GM12878 (cell line): Measurements from ENCODE around the gene MCF2L2. TPM values are rescaled to one million over a fixed set of nuclear protein-coding genes. Genes with fewer than 3 reads are reported as not detected.

Source experiments
- ATAC-seq: fragments of 200-7000 bp; cut with Tn5 transposase; 3 replicates; pipeline ENCODE4 v1.9.1; 2020; ENCODE audit warnings: mild to moderate bottlenecking, moderate library complexity
- BruUV-seq: library from RNA; stranded (reverse); fragments of 400-500 nt; replicated peaks from 2 replicates; lab custom pipeline; 2021; lab: Mats Ljungman, UMichigan
- CTCF ChIA-PET: fragments of 300-600 bp; sonication (Branson Sonifier 250); formaldehyde crosslinking; extraction: SDS; loops from one replicate; lab custom pipeline; 2021; ENCODE audit warnings: inconsistent platforms; lab: Yijun Ruan, JAX
- POLR2A ChIA-PET: fragments of 350-600 bp; formaldehyde crosslinking; extraction: SDS; loops from one replicate; lab custom pipeline; 2021; ENCODE audit warnings: inconsistent platforms; lab: Charles Lee
- RAD21 ChIA-PET: fragments of 300-600 bp; sonication (Branson Sonifier 250); formaldehyde crosslinking; loops from one replicate; lab custom pipeline; 2023; ENCODE audit warnings: antibody characterized with exemption; ENCODE audit not compliant: unreplicated experiment; lab: Charles Lee
- SMC1A ChIA-PET: fragments of 300-600 bp; sonication (Branson Sonifier 250); formaldehyde crosslinking; loops from one replicate; lab custom pipeline; 2023; ENCODE audit not compliant: unreplicated experiment, uncharacterized antibody; lab: Charles Lee
- DNase-seq: peaks from one replicate; pipeline ENCODE4 v3.0.0-alpha.2; 2011; ENCODE audit warnings: low read depth, low spot score
- FAIRE-seq: peaks from 3 replicates; lab custom pipeline; 2011; peaks lifted over from hg19 to GRCh38; lab: Jason Lieb, UNC
- H2AFZ ChIP-seq: 2 replicates; pipeline ENCODE4 v1.6.0; 2011; ENCODE audit warnings: low read depth, low read length, control low read depth; ENCODE audit not compliant: control insufficient read depth
- H3K27ac ChIP-seq: 2 replicates; pipeline ENCODE4 v1.5.1; 2011; ENCODE audit warnings: control low read depth; ENCODE audit not compliant: control insufficient read depth, insufficient read depth
- H3K27me3 ChIP-seq, 2 experiments: replicated peaks in 1 of 2; 2 replicates each; pipeline versions ENCODE4 v1.6.0 to v1.6.1; 2011; ENCODE audit warnings: low read length in 1 of 2; ENCODE audit not compliant: control insufficient read depth in 2 of 2, insufficient read depth in 2 of 2
- H3K36me3 ChIP-seq, 2 experiments: 2 replicates each; pipeline ENCODE4 v1.5.1; 2011; ENCODE audit warnings: low read length in 1 of 2; ENCODE audit not compliant: control insufficient read depth in 2 of 2, insufficient read depth in 2 of 2
- H3K4me1 ChIP-seq: 2 replicates; pipeline ENCODE4 v1.6.1; 2011; ENCODE audit warnings: mild to moderate bottlenecking, low read length, moderate library complexity, mixed read lengths; ENCODE audit not compliant: control insufficient read depth, insufficient read depth
- H3K4me2 ChIP-seq: 2 replicates; pipeline ENCODE4 v1.6.0; 2011; ENCODE audit warnings: control low read depth; ENCODE audit not compliant: control insufficient read depth, insufficient read depth
- H3K4me3 ChIP-seq: fragments of 200-600 bp; sonication (generic); 2 replicates; pipeline ENCODE4 v1.5.1; 2016
- H3K79me2 ChIP-seq: 2 replicates; pipeline ENCODE4 v1.6.0; 2011; ENCODE audit warnings: low read length; ENCODE audit not compliant: control insufficient read depth, insufficient read depth
- H3K9ac ChIP-seq: 2 replicates; pipeline ENCODE4 v1.8.0; 2011; ENCODE audit warnings: low read length, control low read depth, mixed read lengths; ENCODE audit not compliant: control insufficient read depth, insufficient read depth
- H3K9me3 ChIP-seq: replicated peaks from 3 replicates; pipeline ENCODE4 v1.5.1; 2011; ENCODE audit warnings: mild to moderate bottlenecking, low read length; ENCODE audit not compliant: control insufficient read depth, insufficient read depth
- H4K20me1 ChIP-seq: 2 replicates; pipeline ENCODE4 v1.6.0; 2011; ENCODE audit not compliant: control insufficient read depth, insufficient read depth
- CREM ChIP-seq: IDR thresholded peaks from 2 replicates; pipeline ENCODE4 v1.6.1; 2014; ENCODE audit warnings: antibody characterized with exemption, low read depth
- EED ChIP-seq: sonication (generic); IDR thresholded peaks from 2 replicates; pipeline ENCODE4 v1.6.1; 2016; ENCODE audit warnings: antibody characterized with exemption, low read depth
- EZH2 ChIP-seq: IDR thresholded peaks from 2 replicates; pipeline ENCODE4 v1.6.1; 2012; ENCODE audit warnings: low read depth, mild to moderate bottlenecking, control low read depth, inconsistent platforms, low read length, borderline replicate concordance; ENCODE audit not compliant: control insufficient read depth
- FOXK2 ChIP-seq: fragments of 450-650 bp; IDR thresholded peaks from 2 replicates; pipeline ENCODE4 v1.6.1; 2017; ENCODE audit warnings: mild to moderate bottlenecking, moderate library complexity
- JUND ChIP-seq: IDR thresholded peaks from 2 replicates; pipeline ENCODE4 v1.6.1; 2012; ENCODE audit warnings: low read depth, mild to moderate bottlenecking, low read length, improper control_type of control experiment, moderate library complexity
- MEF2A ChIP-seq: IDR thresholded peaks from 2 replicates; pipeline ENCODE4 v1.6.1; 2011; ENCODE audit warnings: low read depth, mild to moderate bottlenecking, low read length, moderate library complexity; ENCODE audit not compliant: insufficient read depth
- POU2F2 ChIP-seq: IDR thresholded peaks from 3 replicates; pipeline ENCODE4 v1.6.1; 2011; ENCODE audit warnings: low read depth, mild to moderate bottlenecking, low read length, borderline replicate concordance
- RB1 ChIP-seq: fragments of 450-650 bp; formaldehyde crosslinking; IDR thresholded peaks from 2 replicates; pipeline ENCODE4 v1.6.1; 2017; ENCODE audit warnings: mild to moderate bottlenecking, borderline replicate concordance
- SIN3A ChIP-seq: IDR thresholded peaks from 2 replicates; pipeline ENCODE4 v1.6.1; 2012; ENCODE audit warnings: low read depth, low read length, improper control_type of control experiment
- SIX5 ChIP-seq: IDR thresholded peaks from 2 replicates; pipeline ENCODE4 v1.6.1; 2011; ENCODE audit warnings: mild to moderate bottlenecking, low read depth, low read length, moderate library complexity; ENCODE audit not compliant: severe bottlenecking
- SREBF2 ChIP-seq: IDR thresholded peaks from 2 replicates; pipeline ENCODE4 v1.6.1; 2012; ENCODE audit warnings: mild to moderate bottlenecking, low read length
- STAT1 ChIP-seq: fragments of 450-650 bp; conservative IDR thresholded peaks from 2 replicates; pipeline ENCODE4 v1.6.1; 2014; ENCODE audit warnings: antibody characterized with exemption, mild to moderate bottlenecking
- STAT3 ChIP-seq: IDR thresholded peaks from 2 replicates; pipeline ENCODE4 v1.6.1; 2011; ENCODE audit warnings: low read depth, low read length, improper control_type of control experiment
- TCF3 ChIP-seq: IDR thresholded peaks from 2 replicates; pipeline ENCODE4 v1.6.1; 2012; ENCODE audit warnings: low read depth, mild to moderate bottlenecking, low read length, borderline replicate concordance; ENCODE audit not compliant: insufficient read depth
- YBX1 ChIP-seq: fragments of 450-650 bp; IDR thresholded peaks from 2 replicates; pipeline ENCODE4 v1.6.1; 2016; ENCODE audit warnings: antibody characterized with exemption
- ZBED1 ChIP-seq: IDR thresholded peaks from 2 replicates; pipeline ENCODE4 v1.6.1; 2016; ENCODE audit warnings: borderline replicate concordance
- WGBS: methylation state at CpG from one replicate; pipeline ENCODE4 v1.1.6; 2016; ENCODE audit warnings: low lambda C conversion rate; ENCODE audit not compliant: insufficient replicate concordance, insufficient coverage; ENCODE audit errors: missing lambda C conversion rate; 5-methylcytosine and 5-hydroxymethylcytosine counted together
- in situ Hi-C: fragments of 300-500 bp; cut with MboI; formaldehyde crosslinking; loops from 9 replicates; pipeline ENCODE4 v1.14.3; 2018; ENCODE audit warnings: mixed read lengths
- intact Hi-C: fragments of 100-400 bp; cut with micrococcal nuclease; formaldehyde crosslinking; loops from one replicate; pipeline ENCODE4 v1.14.2; 2022; ENCODE audit not compliant: unreplicated experiment
- polyA plus RNA-seq, 11 experiments: library from polyadenylated mRNA; depleted of rRNA in 4 of 11; unstranded in 6 of 11; stranded (reverse) in 5 of 11; fragments of >200 nt; fragmentation: Nextera tagmentation in 4 of 11; fragmentation: Illumina TruSeq in 1 of 11; extraction: Ambion mirVana in 4 of 11; extraction: Trizol in 1 of 11; gene quantifications; 1 replicate in 1 of 11; 2 replicates in 10 of 11; pipeline versions ENCODE4 v1.2.1 to v1.2.3, GENCODE V29; 2011 to 2016; ENCODE audit warnings: inconsistent platforms in 2 of 11, missing spikeins in 2 of 11, low read depth in 1 of 11
- total RNA-seq, 4 experiments: library from RNA; depleted of rRNA in 3 of 4; stranded (reverse); fragments of >200 nt in 3 of 4; fragmentation: Illumina TruSeq in 1 of 4; extraction: Trizol in 1 of 4; gene quantifications; 2 replicates each; pipeline versions ENCODE4 v1.2.1 to v1.2.3, GENCODE V29; 2013 to 2021
- TF ChIP-seq, protein P1 (sequence below): fragments of 450-650 bp; IDR thresholded peaks from 2 replicates; pipeline ENCODE4 v1.6.1; 2017; ENCODE audit warnings: mild to moderate bottlenecking, moderate library complexity
- TF ChIP-seq, protein P2 (sequence below): IDR thresholded peaks from 2 replicates; pipeline ENCODE4 v1.6.1; 2011; ENCODE audit warnings: borderline replicate concordance, low read depth, mild to moderate bottlenecking, moderate library complexity, low read length; ENCODE audit not compliant: insufficient read depth, poor library complexity, severe bottlenecking

Gene MCF2L2
- total and polyA plus RNA-seq, 10 of the 15 experiments (the other 5 are each of a cell fraction or from before 2014, with no cell fraction given), result 0.37 to 2.8 (median 1.4) TPM

DNA sequence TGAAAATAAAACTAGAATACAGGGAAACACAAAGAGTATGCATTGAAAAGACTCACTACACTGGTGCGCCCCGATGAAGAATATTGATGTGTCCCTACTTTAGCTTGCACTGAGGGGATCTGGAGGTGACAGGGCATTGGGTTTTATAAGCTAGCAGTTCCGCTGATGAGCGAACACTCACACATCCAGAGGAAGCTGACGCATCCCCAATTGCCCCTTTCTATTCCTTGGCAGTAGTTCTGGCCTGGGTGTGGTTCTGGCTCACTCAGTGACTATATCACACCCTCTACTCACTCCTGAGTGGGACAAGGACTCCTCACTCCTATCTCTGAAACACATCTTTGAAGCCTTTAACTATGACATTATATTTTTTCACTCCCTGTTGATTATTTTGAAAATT is 104.3 kb downstream of the MCF2L2 start:
- no peak overlapping the region for H3K27ac ChIP-seq
- BruUV-seq, result no TSS peak
- ATAC-seq (no peak), FAIRE-seq (no peak), DNase-seq (no peak)
- TF ChIP-seq FOXK2 (no peak), EZH2 (no peak), CREM (no peak), ZBED1 (no peak), STAT1 (no peak), POU2F2 (no peak), STAT3 (no peak), RB1 (no peak), YBX1 (no peak), SIX5 (no peak), SREBF2 (no peak), TCF3 (no peak), SIN3A (no peak), MEF2A (no peak), JUND (no peak), EED (no peak)
- TF ChIP-seq, protein P1, sequence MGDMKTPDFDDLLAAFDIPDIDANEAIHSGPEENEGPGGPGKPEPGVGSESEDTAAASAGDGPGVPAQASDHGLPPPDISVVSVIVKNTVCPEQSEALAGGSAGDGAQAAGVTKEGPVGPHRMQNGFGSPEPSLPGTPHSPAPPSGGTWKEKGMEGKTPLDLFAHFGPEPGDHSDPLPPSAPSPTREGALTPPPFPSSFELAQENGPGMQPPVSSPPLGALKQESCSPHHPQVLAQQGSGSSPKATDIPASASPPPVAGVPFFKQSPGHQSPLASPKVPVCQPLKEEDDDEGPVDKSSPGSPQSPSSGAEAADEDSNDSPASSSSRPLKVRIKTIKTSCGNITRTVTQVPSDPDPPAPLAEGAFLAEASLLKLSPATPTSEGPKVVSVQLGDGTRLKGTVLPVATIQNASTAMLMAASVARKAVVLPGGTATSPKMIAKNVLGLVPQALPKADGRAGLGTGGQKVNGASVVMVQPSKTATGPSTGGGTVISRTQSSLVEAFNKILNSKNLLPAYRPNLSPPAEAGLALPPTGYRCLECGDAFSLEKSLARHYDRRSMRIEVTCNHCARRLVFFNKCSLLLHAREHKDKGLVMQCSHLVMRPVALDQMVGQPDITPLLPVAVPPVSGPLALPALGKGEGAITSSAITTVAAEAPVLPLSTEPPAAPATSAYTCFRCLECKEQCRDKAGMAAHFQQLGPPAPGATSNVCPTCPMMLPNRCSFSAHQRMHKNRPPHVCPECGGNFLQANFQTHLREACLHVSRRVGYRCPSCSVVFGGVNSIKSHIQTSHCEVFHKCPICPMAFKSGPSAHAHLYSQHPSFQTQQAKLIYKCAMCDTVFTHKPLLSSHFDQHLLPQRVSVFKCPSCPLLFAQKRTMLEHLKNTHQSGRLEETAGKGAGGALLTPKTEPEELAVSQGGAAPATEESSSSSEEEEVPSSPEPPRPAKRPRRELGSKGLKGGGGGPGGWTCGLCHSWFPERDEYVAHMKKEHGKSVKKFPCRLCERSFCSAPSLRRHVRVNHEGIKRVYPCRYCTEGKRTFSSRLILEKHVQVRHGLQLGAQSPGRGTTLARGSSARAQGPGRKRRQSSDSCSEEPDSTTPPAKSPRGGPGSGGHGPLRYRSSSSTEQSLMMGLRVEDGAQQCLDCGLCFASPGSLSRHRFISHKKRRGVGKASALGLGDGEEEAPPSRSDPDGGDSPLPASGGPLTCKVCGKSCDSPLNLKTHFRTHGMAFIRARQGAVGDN, result no peak
- TF ChIP-seq, protein P2, sequence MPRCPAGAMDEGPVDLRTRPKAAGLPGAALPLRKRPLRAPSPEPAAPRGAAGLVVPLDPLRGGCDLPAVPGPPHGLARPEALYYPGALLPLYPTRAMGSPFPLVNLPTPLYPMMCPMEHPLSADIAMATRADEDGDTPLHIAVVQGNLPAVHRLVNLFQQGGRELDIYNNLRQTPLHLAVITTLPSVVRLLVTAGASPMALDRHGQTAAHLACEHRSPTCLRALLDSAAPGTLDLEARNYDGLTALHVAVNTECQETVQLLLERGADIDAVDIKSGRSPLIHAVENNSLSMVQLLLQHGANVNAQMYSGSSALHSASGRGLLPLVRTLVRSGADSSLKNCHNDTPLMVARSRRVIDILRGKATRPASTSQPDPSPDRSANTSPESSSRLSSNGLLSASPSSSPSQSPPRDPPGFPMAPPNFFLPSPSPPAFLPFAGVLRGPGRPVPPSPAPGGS, result no peak
- H2AFZ ChIP-seq, result no peak overlapping the region
- WGBS, result 87% methylated on average over 5 of the region's 5 CpGs
- no peak overlapping the region for H3K4me3 ChIP-seq
- ChIA-PET POLR2A (no interaction called here), SMC1A (no interaction called here), CTCF (interaction anchor here (1.3 kb wide), 1 partner anchor 62 kb away, joined by 3 read pairs; no protein-coding TSS in a partner anchor), RAD21 (no interaction called here)
- H3K4me1 ChIP-seq, result no peaks in the 10 kb centered on the region
- intact Hi-C loops, result no loop called here
- no peaks in the 10 kb centered on the region for H4K20me1 ChIP-seq
- H3K36me3 ChIP-seq, result no peaks in the 10 kb centered on the region
- H3K9ac ChIP-seq, result no peak overlapping the region
- no peak overlapping the region for H3K4me2 ChIP-seq
- H3K9me3 ChIP-seq, result no peaks in the 10 kb centered on the region
- H3K27me3 ChIP-seq, result no peaks in the 10 kb centered on the region
- in situ Hi-C loops, result no loop called here
- H3K79me2 ChIP-seq, result no peaks in the 10 kb centered on the region
